NCI-H446 treated with DMSO at 0.1 percent for 48 hours (cell line): ENCODE measurements around the gene FGGY.
"Not testable (repeated sequence)": the region's sequence is repeated elsewhere in the genome, so short reads cannot be mapped to it uniquely, and the experiment has no call there.

Experiments used
- DNase-seq: peaks from one replicate; lab custom pipeline; 2025; lab: John Stamatoyannopoulos, UW

Gene FGGY

GRCh38 chr1:59288046-59288445 is 8.8 kb upstream of the FGGY start:
- no peak for DNase-seq

DNA sequence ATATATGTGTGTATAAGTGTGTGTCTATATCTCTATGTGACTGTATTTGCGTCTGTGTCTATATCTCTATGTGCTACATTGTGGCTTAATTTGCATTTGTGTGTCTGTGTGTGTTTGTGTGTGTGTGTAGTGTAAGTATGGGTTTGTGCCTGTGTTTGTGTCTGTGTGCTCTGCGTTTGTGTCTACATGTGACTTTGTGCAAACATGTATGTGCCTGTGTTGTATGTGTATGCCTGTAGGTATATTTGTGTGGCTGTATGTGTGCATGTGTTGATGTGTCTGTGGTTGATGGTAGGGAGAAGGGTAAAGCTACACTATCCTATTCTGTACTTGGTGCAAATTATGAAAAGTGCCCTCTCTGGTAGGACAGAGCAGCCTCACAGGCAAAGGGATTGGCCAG is 7.3 kb upstream of the FGGY start:
- no peak for DNase-seq

- DNase-seq, result no peak
Observed at GRCh38 chr1:59290193-59290949, 6.5 kb upstream of the FGGY start.

- DNase-seq, result no peak
Observed at GRCh38 chr1:59291561-59291960, 5.3 kb upstream of the FGGY start.

GRCh38 chr1:59292562-59292961 is 4.3 kb upstream of the FGGY start:
- DNase-seq, result no peak

DNA sequence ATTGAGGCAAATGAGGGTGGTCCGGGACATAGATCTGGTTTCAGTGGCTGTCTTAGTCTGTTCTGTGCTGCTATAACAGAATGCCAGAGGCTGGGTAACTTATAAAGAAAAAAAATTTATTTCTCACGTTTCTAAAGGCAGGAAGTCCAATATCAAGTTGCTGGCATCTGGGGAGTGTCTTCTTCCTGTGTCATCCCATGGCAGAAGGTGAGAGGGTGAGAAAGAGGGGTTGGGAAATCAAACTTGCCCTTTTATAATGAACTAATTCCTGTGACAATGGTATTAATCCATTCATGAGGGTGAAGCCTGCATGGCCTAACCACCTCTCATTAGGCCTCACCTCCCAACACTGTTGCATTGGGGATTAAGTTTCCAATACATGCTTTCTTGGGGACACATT is 3.7 kb upstream of the FGGY start:
- no peak for DNase-seq

GRCh38 chr1:59293849-59294248 is 3.0 kb upstream of the FGGY start:
- DNase-seq, result no peak

DNA sequence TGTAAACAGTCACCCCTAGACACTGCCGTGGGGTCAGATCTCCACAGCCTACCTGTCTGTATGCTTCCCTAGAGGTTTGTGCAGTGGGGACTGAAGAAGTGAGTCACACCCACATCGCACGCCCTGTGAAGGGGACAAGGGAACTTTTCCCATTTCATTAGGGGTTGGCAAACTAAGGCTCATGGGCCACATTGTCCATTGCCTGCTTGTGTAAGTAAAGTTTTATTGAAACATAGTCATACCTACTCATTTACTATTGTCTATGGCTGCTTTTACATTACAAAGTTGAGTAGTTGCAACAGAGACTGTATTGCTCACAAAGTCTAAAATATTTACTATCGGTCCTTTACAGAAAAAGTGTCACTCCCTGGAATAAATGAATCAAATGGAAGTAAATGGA is 2.5 kb upstream of the FGGY start:
- no peak for DNase-seq

DNA sequence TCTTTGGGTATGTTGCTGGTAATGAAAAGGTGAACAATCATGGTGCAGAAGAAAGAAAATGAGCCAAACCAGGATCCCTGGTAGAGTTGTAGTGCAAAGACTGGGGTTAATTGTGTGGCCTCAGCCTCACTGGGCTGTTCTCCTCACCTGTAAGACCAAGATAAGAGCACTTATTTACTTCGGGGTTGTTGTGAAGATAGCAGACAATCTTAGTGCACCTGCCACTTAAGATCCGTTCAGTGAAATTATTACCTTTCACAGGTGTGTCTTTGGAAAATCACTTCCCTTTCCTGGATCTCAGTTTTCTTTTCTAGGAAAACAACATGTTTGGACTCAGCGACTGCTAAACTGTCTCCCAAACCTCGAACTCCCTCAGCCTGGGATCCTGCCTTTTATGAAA is 1.3 kb upstream of the FGGY start:
- no peak for DNase-seq

GRCh38 chr1:59298026-59298583 is 1.2 kb downstream of the FGGY start:
- no peak for DNase-seq

DNA sequence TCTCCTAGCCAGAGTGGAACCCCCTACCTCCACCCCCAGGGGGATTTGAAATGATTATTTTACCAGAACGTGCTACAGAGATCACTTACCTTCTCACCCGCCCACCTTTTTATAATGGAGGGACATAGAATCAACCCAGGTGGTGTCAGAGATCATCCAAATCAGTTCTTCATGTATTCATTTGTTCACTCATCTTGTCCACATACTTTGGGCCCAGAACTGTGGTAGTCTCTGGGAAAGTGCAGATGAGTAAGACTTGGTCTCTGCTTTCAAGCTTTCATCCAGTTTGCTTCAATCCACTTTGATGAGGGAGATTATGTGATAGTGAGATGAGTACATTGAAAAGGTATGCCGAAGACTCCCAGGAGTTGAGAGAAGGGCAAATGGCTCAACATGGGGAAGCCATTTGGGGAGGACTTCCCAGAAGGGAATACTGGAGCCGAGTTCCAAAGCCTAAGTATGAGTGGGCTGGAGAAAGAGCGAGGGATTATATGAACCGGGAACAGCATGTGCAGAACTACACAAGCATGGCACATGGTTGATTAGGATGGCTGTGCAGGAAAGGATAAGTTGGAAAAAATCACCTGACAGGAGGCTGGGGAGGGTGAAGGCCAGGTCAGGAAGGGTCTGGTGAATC is 1.9 kb downstream of the FGGY start:
- no peak for DNase-seq

GRCh38 chr1:59299670-59300069 is 2.8 kb downstream of the FGGY start:
- DNase-seq, result not testable (repeated sequence)

- no peak for DNase-seq
Observed at GRCh38 chr1:59302297-59302696, 5.4 kb downstream of the FGGY start.

DNA sequence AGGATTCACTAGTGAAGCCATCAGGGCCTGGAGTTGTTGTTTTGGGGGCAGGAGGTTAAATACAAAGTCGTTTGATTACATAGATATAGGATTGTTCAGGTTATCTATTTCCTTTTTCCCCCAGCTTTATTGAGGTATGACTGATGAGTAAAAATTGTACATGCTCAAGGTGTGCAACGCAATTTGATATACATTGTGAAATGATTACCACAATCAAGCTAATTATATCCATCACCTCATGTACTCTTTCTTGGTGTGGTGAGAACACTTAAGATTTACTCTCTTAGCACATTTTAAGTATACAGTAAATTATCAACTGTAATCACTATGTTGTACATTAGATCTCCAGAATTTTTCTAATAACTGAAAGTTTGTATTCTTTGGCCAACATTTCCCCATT is 6.0 kb downstream of the FGGY start:
- no peak for DNase-seq

GRCh38 chr1:59305188-59305587 is 8.3 kb downstream of the FGGY start:
- no peak for DNase-seq

GRCh38 chr1:59307591-59307990 is 10.7 kb downstream of the FGGY start:
- no peak for DNase-seq

DNA sequence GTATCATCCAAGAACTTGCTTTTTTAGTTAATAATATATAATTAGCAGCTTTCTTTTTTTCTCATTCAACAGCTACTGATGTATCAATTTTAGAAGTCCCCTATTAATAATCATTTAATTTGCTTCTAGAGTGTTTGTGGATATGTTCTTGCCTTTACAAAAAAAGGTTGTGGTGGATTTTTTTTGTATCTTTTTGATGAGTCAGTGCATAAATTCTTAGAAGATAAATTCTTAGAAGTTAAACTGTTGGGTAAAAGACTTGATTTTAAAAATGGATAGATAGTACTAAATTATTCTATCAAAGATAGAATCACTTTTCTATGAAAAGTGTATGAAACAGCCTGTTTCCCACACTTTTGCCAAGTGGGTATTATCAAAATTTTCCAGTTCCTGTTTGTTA is 11.9 kb downstream of the FGGY start:
- DNase-seq, result no peak

DNA sequence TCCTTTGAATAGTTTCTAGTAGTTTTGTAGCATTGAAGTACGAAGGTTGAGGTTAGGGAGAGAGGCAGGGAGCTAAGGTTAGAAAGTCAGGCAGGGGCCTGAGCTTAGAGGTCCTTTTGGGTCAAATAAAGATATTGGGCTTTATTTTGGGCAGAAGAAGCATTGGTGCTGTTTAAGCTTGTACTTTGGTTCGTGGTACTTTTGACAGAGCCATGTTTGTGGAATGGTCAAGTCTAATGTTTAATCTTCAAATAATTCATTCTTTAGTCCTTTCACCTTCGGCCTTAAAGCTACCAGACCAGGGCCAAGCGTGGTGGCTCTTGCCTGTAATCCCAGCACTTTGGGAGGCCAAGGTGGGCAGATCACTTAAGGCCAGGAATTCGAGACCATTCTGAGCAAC is 12.5 kb downstream of the FGGY start:
- no peak for DNase-seq

DNA sequence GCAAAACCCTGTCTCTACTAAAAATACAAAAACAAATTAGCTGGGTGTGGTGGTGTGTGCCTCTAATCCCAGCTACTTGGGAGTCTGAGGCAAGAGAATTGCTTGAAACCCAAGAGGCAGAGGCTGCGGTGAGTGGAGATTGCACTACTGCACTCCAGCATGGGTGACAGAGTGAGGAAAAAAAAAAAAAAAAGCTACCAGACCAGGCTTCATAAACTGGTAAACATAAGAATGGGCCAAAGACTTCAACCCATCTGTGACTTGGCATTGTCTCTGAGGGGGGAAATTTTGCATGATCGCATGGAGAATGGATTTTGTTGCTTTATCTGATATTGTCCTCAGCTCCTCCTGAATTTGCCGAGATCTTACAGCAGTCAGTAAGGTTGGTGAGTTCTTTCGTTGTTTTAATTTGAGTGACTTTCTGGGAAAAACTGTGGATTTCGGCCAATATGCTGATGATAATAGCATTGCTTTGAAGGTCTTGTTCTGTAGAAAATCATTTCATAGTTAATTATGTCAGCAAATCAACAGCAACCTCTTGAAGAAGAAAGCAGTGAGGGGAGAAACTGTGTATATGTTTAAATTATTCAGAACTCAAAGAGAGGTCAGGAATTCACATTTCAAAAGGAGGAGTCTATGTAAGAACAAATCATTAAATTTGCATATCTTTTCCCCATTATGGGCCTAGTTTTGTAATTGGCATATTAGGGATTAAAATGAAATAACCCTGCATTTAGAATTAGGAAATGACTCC is 13.1 kb downstream of the FGGY start:
- peak; percentile 85 for DNase-seq

GRCh38 chr1:59310549-59311250 is 13.8 kb downstream of the FGGY start:
- no peak for DNase-seq

DNA sequence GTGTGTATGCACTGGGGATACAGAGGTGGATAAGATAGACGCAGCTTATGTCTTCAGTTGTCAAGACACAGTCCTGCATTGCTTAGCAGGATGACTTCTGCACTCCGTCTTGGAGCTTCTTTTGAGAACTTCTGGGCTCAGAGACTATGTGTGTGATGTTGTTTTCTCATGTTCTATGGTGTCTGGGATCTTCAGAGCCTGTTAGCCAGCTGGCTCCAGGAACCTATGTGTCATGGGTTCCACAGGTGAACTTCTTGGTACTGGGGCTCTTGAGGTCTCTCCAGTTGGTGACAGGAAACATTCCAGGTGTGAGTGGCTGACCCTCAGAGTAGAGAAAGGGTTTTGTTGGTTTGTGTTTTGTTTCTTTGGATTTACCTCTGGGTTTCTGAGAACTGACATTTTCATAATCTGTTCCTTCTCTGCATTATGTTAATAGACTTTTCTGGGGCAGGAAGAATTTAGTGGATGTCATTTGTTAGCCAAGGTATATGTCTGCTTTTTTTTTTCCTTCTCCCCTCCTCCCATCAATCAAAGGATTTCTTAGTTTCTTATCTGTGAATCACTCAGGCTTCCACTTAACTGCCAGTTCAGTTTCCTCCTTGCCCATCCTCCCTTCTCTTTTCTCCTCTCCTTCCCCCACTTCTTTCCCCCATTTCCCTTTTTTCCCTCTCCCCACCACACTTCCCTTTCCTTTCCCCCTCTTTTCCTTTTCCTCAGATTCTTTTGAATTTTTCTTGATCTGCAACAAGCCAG is 18.1 kb downstream of the FGGY start:
- DNase-seq, result no peak
